DMS153 treated with DMSO at 0.1 percent for 48 hours (cell line): ENCODE data around the gene OR4M1.
"Not testable (repeated sequence)": the region's sequence is repeated elsewhere in the genome, so short reads cannot be mapped to it uniquely, and the experiment has no call there.

Experiments used
- DNase-seq: peaks from one replicate; lab custom pipeline; 2025; ENCODE audit not compliant: unreplicated experiment; lab: John Stamatoyannopoulos, UW

OR4M1 gene

DNA sequence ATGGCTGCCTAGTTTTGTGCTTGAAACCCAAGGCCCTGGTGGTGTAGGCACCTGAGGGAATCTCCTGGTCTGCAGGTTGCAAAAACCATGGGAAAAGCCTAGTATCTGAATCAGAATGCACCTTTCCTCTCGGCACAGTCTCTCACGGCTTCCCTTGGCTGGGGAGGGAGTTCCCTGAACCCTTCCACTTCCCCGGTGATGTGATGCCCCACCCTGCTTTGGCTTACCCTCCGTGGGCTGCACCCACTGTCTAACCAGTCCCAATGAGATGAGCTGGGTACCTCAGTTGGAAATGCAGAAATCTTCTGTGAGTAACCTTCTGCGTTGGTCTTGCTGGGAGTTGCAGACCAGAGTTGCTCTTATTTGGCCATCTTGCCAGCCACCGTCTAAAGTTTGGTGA is 47.7 kb downstream of the OR4M1 start:
- DNase-seq = not testable (repeated sequence)

DNA sequence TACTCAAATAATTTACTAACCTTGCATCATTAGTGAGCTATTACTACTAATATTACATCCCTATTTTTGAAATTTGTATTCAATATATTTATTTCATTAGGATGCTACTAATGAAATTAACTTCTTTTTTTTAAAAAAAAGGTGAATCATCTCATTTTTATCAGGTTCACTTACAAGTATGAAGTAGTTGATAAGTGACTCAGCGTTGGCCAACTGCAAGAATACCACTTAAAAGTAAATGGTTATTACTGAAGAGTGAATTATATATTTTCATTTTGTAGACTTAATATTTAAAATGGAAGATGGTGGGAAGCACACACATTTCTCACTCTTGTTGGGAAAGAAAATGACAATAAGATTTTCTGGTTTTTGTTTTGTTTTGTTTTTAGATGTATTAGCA is 49.9 kb downstream of the OR4M1 start:
- no peak for DNase-seq

DNA sequence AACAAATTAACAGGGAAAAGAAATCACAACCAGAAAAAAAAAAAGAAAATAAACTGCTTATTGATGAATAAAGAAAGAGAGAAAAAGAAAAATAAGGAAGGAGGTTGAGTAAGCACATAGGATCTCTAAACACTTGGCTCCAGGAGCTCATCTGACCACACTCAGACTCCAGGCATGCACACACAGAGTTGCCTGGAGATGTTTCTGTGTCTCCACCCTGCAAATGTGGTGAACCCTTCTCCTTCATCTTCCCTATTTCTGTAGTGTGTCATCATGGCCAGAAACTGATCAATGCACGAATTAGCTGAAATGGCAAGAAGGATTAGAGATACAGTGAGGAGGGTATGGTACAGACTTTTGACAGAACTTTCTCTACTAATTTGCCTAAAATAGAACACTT is 50.5 kb downstream of the OR4M1 start:
- no peak for DNase-seq

DNA sequence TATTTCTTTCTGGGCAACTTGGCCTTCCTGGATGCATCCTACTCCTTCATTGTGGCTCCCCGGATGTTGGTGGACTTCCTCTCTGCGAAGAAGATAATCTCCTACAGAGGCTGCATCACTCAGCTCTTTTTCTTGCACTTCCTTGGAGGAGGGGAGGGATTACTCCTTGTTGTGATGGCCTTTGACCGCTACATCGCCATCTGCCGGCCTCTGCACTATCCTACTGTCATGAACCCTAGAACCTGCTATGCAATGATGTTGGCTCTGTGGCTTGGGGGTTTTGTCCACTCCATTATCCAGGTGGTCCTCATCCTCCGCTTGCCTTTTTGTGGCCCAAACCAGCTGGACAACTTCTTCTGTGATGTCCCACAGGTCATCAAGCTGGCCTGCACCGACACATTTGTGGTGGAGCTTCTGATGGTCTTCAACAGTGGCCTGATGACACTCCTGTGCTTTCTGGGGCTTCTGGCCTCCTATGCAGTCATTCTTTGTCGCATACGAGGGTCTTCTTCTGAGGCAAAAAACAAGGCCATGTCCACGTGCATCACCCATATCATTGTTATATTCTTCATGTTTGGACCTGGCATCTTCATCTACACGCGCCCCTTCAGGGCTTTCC is 54.4 kb downstream of the OR4M1 start:
- DNase-seq = not testable (repeated sequence)

DNA sequence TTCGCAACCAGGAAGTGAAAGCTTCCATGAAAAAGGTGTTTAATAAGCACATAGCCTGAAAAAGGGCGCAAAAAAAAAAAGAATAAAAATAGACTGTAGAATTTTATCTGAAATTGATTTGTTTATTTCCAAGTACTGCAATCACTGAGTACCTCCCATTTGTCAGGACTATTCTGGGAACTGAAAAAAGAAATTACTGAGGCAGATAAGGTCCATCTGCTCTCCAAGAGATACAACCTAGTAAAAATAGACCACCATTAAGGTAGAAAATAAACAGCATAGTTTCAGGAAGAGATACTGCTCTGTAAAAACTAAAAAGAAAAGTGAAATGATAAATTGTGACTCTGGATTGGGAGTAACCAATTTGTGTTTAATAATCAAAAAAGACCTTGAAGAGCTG is 55.0 kb downstream of the OR4M1 start:
- no peak for DNase-seq
